HG02759 (cell line): ENCODE results near the gene CORIN.
"Not testable (repeated sequence)": the region's sequence is repeated elsewhere in the genome, so short reads cannot be mapped to it uniquely, and the experiment has no call there.

Experiments
- ATAC-seq: cut with Tn5 transposase; IDR thresholded peaks from one replicate; pipeline ENCODE4 v1.9.1; 2021; ENCODE audit warnings: mild to moderate bottlenecking, moderate library complexity; ENCODE audit not compliant: unreplicated experiment

CORIN gene

DNA sequence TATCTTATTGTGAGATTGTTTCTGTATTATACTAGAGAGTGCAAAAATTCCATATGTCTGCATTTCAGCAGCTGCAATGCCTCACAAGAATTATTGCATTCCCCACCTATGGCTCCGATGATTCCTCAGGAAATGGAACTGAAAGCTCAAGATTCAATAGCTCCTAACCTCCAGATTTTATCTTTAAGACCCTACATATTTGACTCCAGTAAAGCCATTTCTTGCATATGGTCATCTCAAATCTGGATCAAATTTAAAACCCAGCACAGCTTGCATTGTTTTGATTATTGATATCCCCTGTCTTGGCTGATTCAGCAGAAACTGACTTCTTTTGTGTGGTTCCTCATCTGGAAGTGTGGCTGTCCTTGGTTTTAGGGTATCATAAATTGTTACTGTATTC lies 142.6 kb downstream of the CORIN start:
- ATAC-seq, result no peak

GRCh38 chr4:47694322-47694721 lies 143.5 kb downstream of the CORIN start:
- ATAC-seq, result no peak

DNA sequence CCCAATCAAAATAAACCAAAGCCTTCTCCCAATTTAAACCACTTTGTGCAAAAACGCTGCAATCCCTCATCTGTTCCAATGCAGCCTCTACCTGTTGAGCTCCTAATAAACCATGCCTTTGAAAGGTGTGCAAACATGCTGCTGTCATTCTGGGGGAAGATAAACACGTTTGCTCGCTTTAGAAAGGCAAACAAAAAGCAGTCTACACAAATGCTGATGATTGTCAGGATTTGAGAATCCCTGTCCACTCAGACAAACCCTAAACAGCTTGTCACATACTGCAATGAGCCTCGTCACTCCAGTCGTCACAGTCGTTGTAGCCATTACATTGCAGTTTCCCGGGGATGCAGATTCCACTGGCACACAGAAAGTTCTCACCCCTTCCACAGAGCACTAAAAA lies 145.2 kb downstream of the CORIN start:
- ATAC-seq, result no peak

DNA sequence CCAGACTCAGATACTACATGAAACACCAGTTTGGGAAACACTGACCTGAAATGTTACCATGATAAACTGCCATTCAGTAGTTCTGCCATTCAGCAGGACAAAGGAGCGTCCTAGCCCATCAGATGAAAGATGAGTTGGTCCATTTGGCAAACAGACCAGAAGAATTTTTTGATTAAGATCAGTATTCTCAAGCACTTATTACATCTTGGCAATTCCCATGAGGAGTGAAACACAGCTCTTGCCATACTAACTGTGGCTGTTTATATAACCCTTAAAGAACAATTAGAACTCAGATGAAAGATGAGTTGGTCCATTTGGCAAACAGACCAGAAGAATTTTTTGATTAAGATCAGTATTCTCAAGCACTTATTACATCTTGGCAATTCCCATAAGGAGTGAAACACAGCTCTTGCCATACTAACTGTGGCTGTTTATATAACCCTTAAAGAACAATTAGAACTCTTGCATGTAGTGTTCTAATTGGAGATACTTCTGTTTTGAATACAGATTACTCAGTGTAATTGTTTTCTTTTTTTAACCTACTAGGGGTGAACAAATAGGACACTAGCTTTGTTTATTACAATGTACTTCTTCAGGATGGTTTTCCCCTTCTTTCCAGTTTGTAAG lies 146.0 kb downstream of the CORIN start:
- not testable (repeated sequence) for ATAC-seq

- ATAC-seq, result peak; percentile 68
These were observed 147.3 kb downstream of the CORIN start for GRCh38 chr4:47690611-47691010.

- peak; percentile 86 for ATAC-seq
These were observed 151.5 kb downstream of the CORIN start for GRCh38 chr4:47686294-47686872.

DNA sequence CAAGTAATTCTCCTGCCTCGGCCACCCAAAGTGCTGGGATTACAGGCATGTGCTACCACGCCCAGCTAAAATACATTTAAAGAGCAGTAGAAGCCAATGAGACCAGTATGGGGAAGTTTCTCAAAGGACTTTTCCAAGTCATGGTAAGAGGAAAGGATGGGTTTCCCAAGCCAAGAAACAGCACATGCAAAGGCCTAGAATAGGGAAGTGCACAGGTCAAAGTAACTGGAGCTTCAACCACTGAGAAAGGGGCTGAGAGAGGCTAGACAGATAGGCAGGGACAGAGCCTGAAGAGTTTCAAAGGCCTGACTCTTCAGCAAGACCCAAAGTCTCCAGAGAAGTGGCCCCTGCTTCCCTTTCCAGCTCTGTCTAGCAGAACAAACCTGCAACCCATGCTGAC lies 162.1 kb downstream of the CORIN start:
- no peak for ATAC-seq

DNA sequence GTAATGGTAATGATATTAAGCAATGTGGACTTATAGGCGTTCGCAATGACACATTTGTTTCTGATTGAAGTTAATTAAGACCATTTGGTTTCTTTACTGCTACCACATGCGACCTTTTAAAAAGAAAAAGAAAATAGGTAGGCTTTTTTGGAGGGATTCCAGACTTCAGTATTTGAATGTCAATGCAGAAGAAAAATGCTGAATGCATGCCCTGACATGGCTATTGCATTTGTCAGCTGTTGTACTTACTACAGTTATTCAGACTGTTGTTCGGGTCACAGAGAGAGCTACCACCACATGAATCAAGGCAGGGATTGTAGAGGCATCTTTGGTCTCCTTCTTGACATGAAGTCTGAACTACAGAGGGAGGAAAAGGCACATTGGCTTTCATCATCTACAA lies 163.7 kb downstream of the CORIN start:
- ATAC-seq, result no peak

- no peak for ATAC-seq
These were observed 165.2 kb downstream of the CORIN start for GRCh38 chr4:47672696-47673095.

- no peak for ATAC-seq
These were observed 167.9 kb downstream of the CORIN start for GRCh38 chr4:47669946-47670345.

GRCh38 chr4:47668810-47669408 lies 169.0 kb downstream of the CORIN start:
- peak; percentile 57 for ATAC-seq

GRCh38 chr4:47668256-47668655 lies 169.6 kb downstream of the CORIN start:
- ATAC-seq, result no peak

DNA sequence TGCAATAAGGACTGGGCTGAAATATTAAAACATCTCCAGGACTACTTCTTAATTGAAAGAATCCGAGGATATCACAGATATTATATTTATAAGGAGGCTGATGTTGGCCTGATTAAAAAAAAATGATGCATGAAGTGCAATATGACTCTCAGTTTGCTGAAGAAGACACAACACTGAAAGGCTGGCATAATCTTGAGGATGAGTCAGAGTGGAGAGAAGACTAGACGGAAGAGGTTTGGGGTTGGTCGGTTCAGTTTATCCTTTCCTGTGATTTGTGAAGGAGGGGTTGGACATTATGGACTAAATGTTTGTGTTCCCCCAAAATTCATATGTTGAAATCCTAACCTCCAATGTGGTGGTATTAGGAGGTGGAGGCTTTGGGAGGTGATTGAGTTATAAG lies 170.3 kb downstream of the CORIN start:
- no peak for ATAC-seq

GRCh38 chr4:47664051-47664826 lies 173.6 kb downstream of the CORIN start:
- no peak for ATAC-seq

DNA sequence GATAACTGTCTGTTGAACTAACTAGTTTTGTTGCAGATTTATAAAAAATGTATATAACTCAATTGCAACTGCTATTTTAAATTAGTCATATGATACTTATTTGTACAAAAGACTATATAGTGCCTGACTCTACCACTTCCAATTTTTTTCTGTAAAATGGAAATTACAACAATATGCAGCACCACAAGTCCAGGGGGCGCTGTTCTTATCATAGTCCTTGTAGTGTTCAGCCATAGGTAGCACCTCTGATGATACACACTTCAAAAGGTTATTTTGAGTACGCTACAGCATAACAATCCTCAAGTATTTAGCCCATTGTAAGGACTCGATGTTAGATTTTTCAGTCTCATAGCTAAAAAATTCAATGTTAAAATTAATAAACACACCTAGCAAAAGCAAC lies 174.9 kb downstream of the CORIN start:
- ATAC-seq, result no peak

DNA sequence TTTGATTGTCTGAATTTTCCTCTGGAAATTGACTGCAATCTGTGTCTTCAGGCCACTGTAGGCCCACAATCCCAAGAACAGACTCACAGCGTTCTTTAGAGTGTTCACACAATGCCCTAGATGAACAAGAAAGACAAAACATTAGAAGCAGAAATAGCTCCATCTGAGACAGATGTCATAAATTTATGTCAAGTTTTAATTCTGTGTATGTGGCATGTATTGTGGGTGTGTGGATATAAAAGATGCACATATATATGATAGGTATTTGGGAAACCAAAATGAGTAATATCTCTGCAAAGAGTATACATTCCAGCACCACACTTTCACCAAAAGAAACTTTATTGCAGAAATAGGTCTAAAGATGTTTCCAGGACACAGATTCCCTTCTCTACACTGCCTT lies 176.1 kb downstream of the CORIN start:
- no peak for ATAC-seq

DNA sequence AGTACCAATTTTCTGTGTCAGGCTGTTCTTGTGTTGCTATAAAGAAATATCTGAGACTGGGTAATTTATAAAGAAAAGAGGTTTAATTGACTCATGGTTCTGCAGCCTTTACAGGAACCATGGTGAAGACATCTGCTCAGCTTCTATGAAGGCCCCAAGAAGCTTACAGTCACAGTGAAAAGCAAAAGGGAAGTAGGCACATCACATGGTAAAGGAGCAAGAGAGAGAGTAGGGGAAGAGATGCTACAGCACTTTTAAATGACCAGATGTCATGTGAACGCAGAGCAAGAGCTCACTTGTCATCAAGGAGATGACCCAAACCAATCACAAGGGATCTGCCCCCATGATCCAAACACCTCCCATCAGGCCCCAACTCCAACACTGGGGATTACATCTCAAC lies 178.5 kb downstream of the CORIN start:
- no peak for ATAC-seq

GRCh38 chr4:47654972-47655693 lies 182.7 kb downstream of the CORIN start:
- ATAC-seq, result no peak

DNA sequence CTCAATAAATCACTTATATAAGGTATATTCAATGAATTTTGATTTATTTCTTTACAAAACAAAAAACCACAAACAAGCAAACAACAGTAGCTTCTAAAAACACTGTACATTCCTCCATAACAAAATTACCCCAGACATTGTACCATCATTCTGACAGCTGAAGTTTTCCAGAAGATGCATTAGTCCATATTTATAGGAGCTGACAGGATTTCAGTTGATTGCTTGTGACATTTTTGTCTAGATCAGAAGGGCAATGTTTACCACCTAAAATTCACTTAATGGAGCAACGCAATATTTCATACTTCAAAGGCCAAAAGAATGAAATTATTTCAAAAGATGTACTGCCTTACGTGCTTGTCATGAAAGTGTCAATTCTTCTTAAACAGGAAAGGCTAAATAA lies 185.8 kb downstream of the CORIN start:
- no peak for ATAC-seq

DNA sequence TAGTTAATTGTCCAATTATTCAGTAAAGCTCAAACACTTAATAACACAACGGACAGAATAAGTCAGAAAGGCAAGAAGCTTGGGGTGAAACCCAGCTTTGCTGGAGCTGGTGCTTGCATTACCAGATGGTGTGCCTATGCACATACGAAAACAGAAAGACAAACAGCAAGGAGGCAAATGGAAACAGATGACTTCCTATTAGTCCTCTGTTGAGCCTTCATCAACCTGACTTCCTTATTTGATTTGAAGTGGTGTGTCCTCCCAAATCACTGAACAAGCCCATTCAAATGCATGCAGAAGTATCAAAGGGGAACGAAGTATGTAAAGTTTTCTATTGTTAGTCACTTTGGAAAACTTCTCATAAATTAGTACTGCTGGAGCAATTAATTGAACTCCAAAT lies 186.6 kb downstream of the CORIN start:
- ATAC-seq, result no peak

- ATAC-seq, result no peak
These were observed 187.2 kb downstream of the CORIN start for GRCh38 chr4:47650584-47651130.
